Measurements from ENCODE around the gene BRD7.

The BRD7 gene

GRCh38 chr16:50389900-50390299 lies 21.1 kb upstream of the BRD7 start:
- no peak for DNase-seq (ENCODE audit: low read depth)

GRCh38 chr16:50388496-50388895 lies 19.7 kb upstream of the BRD7 start:
- DNase-seq (ENCODE audit: low read depth), result no peak

DNA sequence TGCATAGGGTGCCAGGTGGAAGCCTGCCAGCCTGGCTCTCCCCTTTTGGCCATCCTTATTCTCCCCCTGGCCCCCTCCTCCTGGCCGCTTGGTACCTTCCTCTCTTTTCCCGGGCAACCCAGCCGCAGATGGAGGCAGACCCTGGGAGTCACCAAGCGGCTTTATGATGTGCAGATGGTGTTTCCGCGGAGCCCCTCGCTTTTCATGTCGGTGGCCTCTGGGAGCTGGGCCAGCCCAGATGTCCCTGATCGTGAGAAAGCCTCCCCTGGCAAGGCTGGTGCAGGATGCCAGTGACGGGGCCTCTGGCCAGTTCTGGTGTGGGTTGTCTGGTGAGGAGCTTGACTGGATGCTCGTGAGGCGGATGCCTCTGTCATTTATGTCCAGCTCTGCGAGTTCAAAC lies 18.0 kb upstream of the BRD7 start:
- DNase-seq (ENCODE audit: low read depth), result no peak

GRCh38 chr16:50386139-50386538 lies 17.4 kb upstream of the BRD7 start:
- no peak for DNase-seq (ENCODE audit: low read depth)

- DNase-seq (ENCODE audit: low read depth), result no peak
Observed at GRCh38 chr16:50384500-50385135, 15.8 kb upstream of the BRD7 start.

DNA sequence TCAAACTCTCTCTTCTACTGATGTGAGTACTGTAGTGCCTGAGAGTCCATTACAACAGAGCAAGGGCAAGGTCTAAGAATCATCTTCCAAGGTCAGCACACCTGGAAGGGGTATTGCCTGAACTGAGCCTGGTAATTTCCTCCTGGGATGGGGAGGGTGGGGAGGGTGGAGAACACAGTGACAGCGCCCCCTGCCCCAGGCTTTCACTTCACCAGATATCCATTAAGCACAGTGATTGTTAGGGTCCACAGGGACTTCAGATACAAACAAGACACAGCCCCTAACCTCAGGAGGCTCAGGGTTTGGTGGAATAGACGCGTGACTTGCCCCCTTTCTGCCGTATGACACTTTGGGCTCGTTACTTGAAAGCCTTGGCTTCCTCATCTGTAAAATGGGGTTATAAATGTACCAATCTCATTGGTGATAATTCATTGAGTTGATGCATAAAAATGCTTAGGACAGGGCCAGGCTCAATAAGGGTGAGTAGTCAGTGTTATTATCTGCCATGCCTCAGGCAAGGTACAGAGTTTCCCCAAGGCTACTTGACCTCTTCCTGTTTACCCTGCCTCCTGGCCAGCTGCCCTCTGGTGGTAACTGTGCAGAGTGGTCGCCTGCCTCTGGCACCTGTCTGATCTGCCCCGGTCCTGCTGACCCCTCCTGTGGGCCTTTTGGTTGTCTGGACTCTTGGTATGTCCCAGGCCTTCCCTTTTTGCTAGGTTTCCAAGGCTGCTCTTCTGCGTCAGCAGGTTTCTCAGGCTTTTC lies 13.1 kb upstream of the BRD7 start:
- no peak for DNase-seq (ENCODE audit: low read depth)

DNA sequence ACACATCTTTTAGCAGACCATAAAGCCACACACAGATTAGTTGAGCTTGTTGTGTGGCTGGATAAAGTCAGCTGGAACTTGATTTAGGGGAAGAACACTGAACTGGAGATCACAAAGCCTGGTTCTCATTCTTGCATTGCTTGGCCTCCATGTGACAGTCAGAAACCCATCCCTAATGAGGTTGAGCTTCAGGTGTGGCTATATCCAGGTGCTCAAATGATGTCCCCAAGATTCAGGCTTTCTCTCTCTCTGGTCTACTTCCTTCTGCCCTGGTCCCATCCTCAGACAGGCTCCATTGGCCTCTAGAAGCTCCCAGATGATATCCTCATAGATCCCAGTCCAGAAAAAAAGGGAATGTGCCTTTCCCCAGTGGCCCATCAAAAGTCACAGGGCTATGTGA lies 9.6 kb upstream of the BRD7 start:
- DNase-seq (ENCODE audit: low read depth), result no peak

DNA sequence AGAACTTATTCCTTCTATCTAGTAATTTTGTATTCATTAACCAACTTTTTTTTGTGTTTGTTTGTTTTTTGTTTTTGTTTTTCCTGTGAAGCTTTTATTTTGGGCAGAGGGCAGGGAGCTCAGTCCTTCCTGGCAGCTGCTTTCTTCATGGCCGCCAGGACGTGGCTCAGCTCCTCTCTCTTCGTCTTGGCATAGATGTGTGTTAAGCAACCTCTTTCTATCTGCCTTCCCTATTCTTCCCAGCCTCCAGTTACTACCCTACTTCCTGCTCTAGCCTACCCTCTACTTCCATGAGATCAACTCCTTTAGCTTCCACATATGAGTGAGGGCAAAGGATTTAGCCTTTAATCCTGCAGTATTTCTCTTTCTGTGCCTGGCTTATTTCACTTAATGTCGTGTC lies 8.2 kb upstream of the BRD7 start:
- DNase-seq (ENCODE audit: low read depth), result no peak

DNA sequence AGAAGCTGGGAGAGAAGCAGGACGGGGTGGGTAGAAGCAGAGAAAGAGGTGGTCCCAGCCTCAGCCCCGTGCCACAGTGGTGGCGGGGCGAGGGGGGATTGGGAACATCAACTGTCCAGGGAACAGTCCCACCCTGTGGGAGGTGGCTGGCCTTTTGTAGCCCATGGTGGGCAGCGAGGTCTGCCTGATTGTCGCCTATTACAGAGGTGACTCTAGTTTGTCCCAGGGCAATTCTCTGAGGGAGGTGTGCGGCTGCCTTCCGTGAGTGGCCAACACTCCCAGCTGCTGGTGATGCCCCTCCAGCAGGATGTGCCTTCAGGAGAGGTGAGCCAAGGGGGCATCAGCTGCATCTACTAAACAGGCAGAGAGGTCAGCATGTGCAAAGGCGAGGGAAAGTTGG lies 5.0 kb upstream of the BRD7 start:
- DNase-seq (ENCODE audit: low read depth), result no peak

DNA sequence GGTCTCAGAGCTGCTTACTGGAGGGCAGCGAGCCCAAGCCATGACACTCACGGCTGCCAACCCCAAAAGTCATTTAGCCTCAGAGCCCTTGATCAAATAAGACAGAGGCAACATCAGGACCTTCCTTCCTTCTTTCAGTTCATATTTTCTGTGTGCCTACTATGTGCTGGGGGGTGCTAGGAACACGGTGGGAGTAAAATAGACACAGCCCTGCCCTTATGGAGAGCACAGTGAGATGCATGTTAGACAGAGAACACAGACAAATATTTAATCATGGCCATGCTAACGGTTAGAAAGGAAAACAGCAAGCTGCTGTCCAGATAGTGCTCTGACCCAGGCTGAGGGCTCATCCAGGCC lies 4.5 kb upstream of the BRD7 start:
- DNase-seq (ENCODE audit: low read depth), result no peak

DNA sequence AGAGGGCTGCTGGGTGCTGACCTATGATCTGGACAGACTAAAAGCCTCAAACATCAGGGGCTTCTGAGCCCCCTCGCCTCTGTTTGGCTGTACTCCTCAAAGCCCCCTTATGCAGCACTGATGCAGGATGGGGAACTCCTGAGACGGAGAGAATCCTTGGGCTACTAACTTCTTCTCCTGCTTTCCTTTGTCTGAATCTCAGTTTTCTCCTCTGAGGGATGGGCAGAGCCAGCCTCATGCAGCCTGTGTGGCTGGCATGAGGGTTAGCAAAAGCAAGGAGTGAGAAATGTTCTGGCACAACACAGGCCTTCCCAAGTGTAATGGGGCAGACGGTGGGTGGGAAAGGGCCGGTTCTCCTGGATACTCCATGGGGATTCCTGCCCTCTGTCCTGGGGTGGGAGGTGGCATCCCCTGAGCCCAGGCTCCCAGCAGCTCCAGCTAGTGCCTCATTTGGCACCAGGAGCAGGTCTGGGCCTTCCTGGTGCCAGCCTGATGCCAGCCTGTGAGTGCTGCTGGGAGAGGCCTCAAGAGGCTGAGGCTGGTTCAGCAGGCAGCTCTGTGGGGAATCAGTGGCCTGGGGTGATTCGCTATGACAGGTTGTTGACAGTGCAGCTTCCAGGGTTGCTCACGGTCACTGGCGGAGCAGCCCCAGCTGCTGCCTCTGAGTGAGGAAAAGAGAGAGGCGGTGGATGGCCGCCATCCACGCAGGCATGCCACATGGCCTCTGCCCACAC lies 4.0 kb upstream of the BRD7 start:
- DNase-seq (ENCODE audit: low read depth), result no peak

DNA sequence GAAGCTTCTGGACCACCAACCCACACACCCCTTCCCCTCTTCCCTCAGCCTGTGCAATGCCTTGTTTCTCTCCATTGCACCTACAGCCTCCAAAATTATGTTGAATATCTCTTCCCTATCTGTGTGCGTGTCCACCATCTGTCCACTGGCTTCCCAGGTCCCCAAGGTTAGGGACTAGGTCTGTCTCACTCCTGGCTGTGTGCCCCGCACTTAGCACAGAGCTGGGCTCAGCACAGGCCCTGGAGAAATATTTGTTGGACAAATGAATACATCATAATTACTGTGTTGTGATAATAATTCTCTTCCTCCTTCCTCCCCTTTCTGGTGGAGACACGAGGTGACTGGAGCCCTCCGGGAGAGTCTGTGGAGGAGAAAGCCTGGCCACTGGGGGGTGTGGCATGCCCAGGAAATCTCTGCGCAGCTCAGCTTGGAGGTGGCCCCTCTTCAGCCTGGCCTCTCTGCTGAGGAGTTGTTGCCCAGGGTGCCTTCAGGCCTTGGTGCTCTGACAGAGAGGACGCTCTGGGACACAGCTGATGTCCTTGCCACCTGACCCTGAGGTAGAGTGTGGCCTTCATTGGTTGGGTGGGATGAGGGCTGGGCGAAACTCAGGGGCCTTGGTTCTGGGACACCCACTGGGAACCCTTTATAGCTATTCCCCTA lies 3.3 kb upstream of the BRD7 start:
- no peak for DNase-seq (ENCODE audit: low read depth)

DNA sequence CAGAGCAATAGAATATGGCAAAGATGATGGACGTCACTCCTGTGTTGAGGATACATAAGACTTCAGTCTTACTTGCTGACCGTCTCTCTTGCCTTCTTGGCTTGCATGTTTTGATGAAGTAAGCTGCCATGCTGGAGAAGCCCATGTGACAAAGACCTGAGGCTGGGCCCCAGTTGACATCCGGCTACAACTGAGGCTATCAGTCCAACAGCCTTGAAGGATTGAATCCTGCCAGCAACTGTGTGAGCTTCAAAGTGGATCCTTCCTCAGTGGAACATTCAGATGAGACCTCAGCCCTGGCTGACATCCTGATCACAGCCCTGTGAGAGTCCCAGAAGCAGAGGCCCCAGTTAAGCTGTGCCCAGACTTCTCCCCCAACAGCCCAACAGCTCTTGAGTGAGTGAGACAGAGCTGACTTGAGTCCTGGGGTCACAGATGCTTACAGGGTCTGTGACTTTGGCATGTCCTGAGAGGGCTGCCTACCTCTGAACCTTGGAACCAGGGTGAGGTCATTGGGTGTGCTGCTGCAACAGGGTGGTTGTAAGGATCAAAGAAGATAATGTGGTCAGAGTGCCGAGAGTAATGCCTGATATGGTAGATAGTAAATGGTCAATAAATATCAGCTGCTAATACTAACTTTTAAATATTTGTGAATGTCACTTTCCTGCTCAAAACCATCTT lies 2.4 kb upstream of the BRD7 start:
- DNase-seq (ENCODE audit: low read depth), result no peak

- DNase-seq (ENCODE audit: low read depth), result no peak
Observed at GRCh38 chr16:50369133-50369804, 481 bp upstream of the BRD7 start.

GRCh38 chr16:50367777-50368409 lies 895 bp downstream of the BRD7 start:
- DNase-seq (ENCODE audit: low read depth), result no peak

GRCh38 chr16:50365791-50366575 lies 2.8 kb downstream of the BRD7 start:
- DNase-seq (ENCODE audit: low read depth), result no peak

DNA sequence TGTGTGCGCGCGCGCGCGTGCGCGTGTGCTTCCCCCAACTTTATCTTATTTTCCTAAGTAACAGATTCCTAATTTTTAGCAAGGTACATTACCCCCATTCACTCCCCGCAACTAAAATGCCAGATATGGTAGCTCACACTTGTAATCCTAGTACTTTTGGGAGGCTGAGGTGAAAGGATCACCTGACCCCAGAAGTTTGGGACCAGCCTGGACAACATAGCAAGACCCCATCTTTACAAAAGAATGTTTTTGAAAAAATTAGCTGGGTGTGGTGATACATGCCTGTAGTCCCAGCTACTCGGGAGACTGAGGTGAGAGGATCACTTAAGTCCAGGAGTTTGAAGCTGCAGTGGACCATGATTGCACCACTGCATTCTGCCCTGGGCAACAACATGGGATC lies 5.1 kb downstream of the BRD7 start:
- no peak for DNase-seq (ENCODE audit: low read depth)

DNA sequence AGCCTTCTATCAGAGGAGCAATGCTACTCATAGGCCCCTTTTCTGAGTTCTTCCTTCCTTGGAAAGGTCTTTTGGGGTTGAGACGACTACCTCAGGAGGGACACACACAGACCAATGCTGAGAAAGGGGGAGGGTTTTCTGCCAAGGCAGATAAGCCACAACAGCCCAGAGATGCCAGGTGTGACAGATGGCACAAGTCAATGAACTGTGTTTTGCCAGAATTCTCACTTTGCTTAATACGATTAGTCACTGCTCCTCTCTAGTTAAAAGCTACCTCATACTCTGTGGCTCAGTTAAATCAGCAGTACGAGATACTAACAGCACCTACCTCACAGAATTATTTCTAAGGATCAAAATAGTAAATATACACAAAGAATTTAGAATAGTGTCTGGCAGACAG lies 8.0 kb downstream of the BRD7 start:
- no peak for DNase-seq (ENCODE audit: low read depth)

GRCh38 chr16:50360033-50360778 lies 8.6 kb downstream of the BRD7 start:
- no peak for DNase-seq (ENCODE audit: low read depth)

DNA sequence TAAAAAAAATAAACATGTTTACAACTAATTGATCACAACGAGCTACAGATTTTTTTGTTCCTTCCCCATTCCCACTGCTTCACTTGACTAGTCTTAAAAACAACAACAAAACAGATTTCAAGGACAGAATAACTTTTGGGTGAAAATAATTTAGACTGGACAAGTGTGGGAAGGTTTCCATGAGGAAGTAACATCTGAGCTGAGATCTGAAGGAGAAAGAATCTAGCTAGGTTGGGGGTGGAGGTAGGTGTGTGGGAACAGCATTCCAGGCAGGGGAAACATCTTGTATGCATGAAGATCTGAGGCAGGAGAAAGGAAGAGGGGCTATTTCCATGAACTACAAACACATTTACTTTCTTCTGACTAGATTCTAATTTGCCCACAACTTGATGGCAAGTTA lies 9.2 kb downstream of the BRD7 start:
- DNase-seq (ENCODE audit: low read depth), result no peak
